Activated T-helper 17 cell treated with anti-CD3 and anti-CD28 coated beads, Interleukin-2, amount 50 U/mL, for 72 hours (primary cell): Measurements from ENCODE around the gene IFNGR1. TPM values are rescaled to one million over a fixed set of nuclear protein-coding genes. Genes with fewer than 3 reads are reported as not detected.
"Not testable (repeated sequence)": the region's sequence is repeated elsewhere in the genome, so short reads cannot be mapped to it uniquely, and the experiment has no call there.

Experiments used
- ATAC-seq: fragments of 150-1000 bp; cut with Tn5 transposase; replicated peaks from 2 replicates; pipeline ENCODE4 v1.10.0; 2021; ENCODE audit warnings: mild to moderate bottlenecking, moderate library complexity
- H3K27ac Mint-ChIP-seq: one replicate; pipeline ENCODE4 v1.8.0; 2022; ENCODE audit warnings: mixed read lengths
- H3K27me3 Mint-ChIP-seq: one replicate; pipeline ENCODE4 v1.8.0; 2022; ENCODE audit warnings: mixed read lengths
- H3K36me3 Mint-ChIP-seq: one replicate; pipeline ENCODE4 v1.8.0; 2022; ENCODE audit warnings: low read depth, mild to moderate bottlenecking, mixed read lengths
- H3K4me1 Mint-ChIP-seq: one replicate; pipeline ENCODE4 v1.8.0; 2022; ENCODE audit warnings: mixed read lengths
- H3K4me3 Mint-ChIP-seq: one replicate; pipeline ENCODE4 v1.8.0; 2022; ENCODE audit warnings: mild to moderate bottlenecking, mixed read lengths
- H3K9me3 Mint-ChIP-seq: one replicate; pipeline ENCODE4 v1.8.0; 2022; ENCODE audit warnings: mixed read lengths
- total RNA-seq, 2 donors: library from RNA; stranded (reverse); gene quantifications; one replicate each; pipeline ENCODE4 v1.2.3, GENCODE V29; 2022

Gene IFNGR1
- total RNA-seq, 2 donors from 2014 or later, result 20.9 to 26.9 TPM

DNA sequence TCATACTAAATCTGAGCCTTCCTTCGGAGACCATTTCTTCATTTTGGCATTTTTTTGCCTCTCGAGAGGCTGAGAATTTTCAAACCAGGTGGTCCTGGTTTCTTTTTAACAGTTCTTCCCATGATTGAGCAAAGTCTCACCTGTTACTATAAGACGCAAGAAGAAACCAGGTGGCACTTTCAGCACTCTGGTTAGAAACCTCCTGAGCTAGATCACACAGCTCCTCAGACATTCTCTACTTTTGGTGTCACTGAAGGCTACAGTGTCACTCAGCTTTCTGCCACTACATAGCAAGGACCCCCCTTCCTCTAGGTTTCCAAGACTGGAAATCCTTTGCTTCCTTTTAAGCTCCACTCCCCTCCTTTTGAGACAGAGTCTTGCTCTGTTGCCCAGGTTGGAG, 7.3 kb downstream of the IFNGR1 start:
- Mint-ChIP-seq H3K4me3 (no peak overlapping the region), H3K4me1 (peaks cover 32% of the 10 kb centered on the region), H3K9me3 (no peaks in the 10 kb centered on the region), H3K36me3 (peaks cover 32% of the 10 kb centered on the region), H3K27me3 (no peaks in the 10 kb centered on the region), H3K27ac (peak overlapping the region; percentile 17)
- no peak for ATAC-seq

DNA sequence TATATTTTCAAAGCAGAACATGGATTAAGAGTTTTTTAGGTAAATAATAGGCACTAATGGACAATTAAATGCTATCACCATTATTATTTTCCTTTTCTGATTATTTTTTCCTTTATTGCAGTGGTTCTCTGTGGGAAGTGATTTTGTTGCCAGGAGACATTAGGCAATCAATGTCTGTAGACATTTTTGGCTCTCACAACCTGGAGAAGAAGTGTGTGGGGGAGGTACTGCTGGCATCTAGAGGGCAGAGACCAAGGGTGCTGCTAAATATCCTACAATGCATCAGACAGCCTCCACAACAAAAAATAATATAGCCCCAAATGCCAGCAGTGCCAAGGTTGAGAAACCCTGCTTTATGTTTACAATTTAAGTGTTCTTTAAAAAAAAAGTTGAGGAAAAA, 8.3 kb downstream of the IFNGR1 start:
- Mint-ChIP-seq H3K4me1 (peaks cover 32% of the 10 kb centered on the region), H3K36me3 (peaks cover 43% of the 10 kb centered on the region), H3K4me3 (no peak overlapping the region), H3K27me3 (no peaks in the 10 kb centered on the region), H3K9me3 (no peaks in the 10 kb centered on the region), H3K27ac (no peak overlapping the region)
- ATAC-seq, result no peak

DNA sequence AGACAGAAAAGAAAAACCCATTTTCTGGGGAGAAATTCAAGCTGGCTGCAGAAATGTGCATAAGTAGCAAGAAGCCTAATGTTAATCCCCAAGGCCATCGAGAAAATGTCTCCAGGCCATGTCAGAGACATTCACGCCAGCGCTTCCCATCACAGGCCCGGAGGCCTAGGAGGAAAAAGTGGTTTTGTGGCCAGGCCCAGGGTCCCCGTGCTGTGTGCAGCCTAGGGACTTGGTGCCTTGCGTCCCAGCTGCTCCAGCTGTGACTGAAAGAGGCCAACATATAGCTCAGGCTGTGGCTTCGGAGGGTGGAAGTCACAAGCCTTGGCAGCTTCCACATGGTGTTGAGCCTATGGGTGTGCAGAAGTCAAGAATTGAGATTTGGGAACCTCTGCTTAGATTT, 10.9 kb downstream of the IFNGR1 start:
- H3K27me3 Mint-ChIP-seq, result no peaks in the 10 kb centered on the region
- H3K4me3 Mint-ChIP-seq, result no peak overlapping the region
- H3K4me1 Mint-ChIP-seq, result peaks cover 26% of the 10 kb centered on the region
- no peak for ATAC-seq
- no peaks in the 10 kb centered on the region for H3K9me3 Mint-ChIP-seq
- no peak overlapping the region for H3K27ac Mint-ChIP-seq
- peaks cover 69% of the 10 kb centered on the region for H3K36me3 Mint-ChIP-seq

DNA sequence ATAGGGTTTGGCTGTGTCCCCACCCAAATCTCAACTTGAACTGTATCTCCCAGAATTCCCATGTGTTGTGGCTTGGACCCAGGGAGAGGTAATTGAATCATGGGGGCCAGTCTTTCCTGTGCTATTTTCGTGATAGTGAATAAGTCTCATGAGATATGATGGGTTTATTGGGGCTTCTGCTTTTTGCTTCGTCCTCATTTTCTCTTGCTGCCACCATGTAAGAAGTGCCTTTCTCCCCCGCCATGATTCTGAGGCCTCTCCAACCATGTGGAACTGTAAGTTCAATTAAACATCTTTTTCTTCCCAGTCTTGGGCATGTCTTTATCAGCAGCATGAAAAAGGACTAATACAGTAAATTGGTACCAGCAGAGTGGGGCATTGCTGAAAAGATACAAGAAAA, 11.7 kb downstream of the IFNGR1 start:
- peaks cover 20% of the 10 kb centered on the region for H3K4me1 Mint-ChIP-seq
- not testable (repeated sequence) for H3K4me3 Mint-ChIP-seq

DNA sequence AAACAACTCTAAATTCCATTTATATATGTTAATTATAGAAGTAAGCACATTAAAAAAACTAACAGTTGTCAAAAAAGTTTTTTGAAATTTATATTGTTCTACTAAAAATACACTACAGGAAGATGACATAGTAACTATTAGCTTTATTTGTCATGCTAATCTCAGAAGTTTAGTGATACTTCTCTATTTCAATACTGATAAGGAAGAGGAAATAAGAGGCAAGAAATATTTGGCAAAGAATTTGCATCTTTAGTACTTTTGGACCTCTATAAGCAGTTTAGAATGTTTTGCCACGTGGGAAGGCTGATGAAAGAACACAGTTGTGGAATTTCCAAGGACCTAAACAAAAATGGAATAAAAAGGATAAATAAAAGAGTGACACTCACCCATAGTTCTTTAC, 12.6 kb downstream of the IFNGR1 start:
- Mint-ChIP-seq H3K27ac (no peak overlapping the region), H3K9me3 (no peaks in the 10 kb centered on the region), H3K36me3 (peaks cover 82% of the 10 kb centered on the region), H3K27me3 (no peaks in the 10 kb centered on the region), H3K4me3 (no peak overlapping the region), H3K4me1 (peaks cover 14% of the 10 kb centered on the region)
- no peak for ATAC-seq

More for the DNA sequence above, 11.7 kb downstream of the IFNGR1 start:
- not testable (repeated sequence) for ATAC-seq, H3K27ac Mint-ChIP-seq, H3K9me3 Mint-ChIP-seq, H3K27me3 Mint-ChIP-seq
- H3K36me3 Mint-ChIP-seq, result peaks cover 77% of the 10 kb centered on the region

DNA sequence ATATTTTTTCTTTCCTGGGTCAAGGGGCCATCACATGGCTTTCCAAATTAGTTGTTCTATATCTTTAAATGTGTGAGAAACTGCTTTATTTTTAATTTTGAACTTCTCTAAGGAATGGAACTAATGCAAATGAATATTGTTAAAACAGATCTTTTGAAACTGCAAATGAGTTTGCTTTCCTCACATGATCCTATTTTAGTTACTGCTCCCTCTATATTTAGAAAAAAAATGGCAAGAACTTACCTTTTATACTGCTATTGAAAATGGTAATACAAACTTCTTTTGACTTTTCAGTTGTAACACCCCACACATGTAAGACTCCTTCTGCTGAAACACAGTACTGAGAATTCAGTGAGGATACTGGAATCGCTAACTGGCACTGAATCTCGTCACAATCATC, 15.9 kb downstream of the IFNGR1 start:
- no peak for ATAC-seq
- Mint-ChIP-seq H3K4me3 (no peak overlapping the region), H3K27me3 (no peaks in the 10 kb centered on the region), H3K36me3 (peaks cover 87% of the 10 kb centered on the region), H3K4me1 (peaks cover 6% of the 10 kb centered on the region), H3K27ac (no peak overlapping the region), H3K9me3 (no peaks in the 10 kb centered on the region)

DNA sequence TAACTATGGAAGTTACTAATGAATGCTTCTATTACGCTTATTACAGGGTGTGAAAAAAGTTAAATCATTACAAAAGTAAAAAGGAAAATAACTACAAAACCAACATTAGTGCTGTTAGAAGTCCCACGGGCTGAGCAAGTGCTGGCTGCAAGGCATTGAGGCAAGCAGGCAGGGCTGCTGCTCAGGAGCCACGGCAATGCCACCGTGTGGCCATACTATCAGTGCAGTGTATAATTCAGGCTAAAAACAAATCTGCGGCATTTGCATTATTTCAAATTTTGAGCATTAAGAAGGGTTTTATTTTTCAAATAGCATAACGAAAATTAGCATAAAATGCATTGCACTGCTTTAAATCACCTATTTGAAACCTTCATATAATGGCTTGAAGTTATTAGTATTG, 17.1 kb downstream of the IFNGR1 start:
- Mint-ChIP-seq H3K27me3 (no peaks in the 10 kb centered on the region), H3K36me3 (peaks cover 89% of the 10 kb centered on the region), H3K27ac (no peak overlapping the region), H3K4me1 (no peaks in the 10 kb centered on the region), H3K4me3 (no peak overlapping the region), H3K9me3 (no peaks in the 10 kb centered on the region)
- ATAC-seq, result no peak

DNA sequence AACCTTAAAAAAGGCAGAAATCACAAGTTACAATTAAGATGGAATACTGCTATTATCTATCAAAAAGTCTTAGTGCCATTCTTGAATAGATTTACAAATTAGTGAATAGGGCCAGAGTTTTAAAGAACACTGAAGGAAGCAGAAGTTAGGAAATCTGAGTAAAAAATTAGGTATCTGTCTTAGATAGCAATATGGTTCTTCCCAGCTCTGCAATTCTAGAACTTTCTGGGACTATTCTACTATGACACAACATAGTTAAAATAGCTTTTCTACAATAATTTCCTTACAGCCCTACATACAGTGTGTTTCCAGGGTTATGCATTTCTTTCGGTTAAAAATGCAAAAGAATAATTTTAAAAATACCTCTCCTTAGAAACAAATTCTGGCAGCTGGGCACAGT, 18.2 kb downstream of the IFNGR1 start:
- Mint-ChIP-seq H3K27ac (no peak overlapping the region), H3K36me3 (peaks cover 90% of the 10 kb centered on the region), H3K9me3 (no peaks in the 10 kb centered on the region), H3K4me1 (peaks cover 3% of the 10 kb centered on the region), H3K4me3 (no peak overlapping the region), H3K27me3 (no peaks in the 10 kb centered on the region)
- no peak for ATAC-seq

DNA sequence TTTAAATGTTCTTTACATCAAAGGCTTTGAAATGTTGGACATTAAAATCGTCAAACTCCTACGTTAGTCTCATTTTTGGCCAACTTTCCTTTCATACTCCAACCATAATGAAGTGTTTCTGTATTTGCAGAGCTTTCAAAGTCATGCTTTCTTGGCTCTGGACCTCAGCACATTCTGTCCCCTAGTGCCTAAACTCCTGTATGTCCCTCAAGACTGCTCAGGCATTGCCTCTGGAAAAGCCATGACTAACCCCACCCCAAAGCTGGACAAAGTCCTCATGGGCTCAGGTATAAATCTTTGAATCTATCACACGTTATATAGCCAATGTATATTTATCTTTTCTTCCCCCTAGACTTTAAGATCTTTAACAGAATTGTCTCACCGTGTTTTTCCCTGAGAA, 18.9 kb downstream of the IFNGR1 start:
- H3K9me3 Mint-ChIP-seq, result no peaks in the 10 kb centered on the region
- H3K36me3 Mint-ChIP-seq, result peaks cover 85% of the 10 kb centered on the region
- peaks cover 5% of the 10 kb centered on the region for H3K4me1 Mint-ChIP-seq
- no peaks in the 10 kb centered on the region for H3K27me3 Mint-ChIP-seq
- ATAC-seq, result no peak
- H3K27ac Mint-ChIP-seq, result no peak overlapping the region
- H3K4me3 Mint-ChIP-seq, result no peak overlapping the region

DNA sequence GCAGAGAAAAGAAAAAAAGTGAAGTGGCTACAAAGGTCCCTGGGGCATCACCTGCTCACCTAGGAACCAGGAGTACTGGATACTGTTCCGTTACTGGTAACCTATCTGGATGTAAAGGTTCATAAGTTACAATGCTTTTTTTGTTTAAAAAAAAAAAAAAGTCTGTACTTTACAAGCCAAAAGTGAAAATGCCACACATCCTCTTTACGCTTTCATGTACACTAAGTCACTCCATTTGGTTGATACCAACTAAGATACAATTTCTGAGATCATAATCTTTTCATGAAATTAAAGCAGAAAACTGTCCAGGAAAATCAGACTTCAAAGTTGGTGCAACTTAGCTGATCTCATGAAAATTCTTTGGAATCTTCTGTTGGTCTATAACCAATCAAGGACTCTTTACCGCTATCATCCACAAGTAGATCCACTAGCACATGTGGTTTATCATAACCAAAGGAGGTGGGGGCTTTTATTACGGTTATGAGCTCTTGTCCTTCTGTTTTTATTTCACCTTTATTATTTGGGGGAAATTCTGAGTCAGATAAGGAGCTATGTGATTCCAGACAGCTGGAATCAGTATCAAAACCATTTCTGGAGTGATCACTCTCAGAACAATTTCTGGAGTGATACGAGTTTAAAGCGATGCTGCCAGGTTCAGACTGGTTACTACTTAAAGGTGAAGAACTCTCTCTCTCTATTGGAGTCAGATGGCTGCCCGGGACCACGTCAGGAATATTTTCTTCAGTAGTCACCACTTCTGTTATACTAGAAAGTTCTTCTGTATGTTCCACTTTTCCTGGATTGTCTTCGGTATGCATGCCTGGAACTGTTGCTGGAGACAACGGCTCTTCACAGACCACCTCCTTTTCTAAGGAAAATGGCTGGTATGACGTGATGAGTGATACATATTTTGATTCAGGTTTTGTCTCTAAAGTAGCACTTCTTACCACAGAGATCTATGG, 21.2 kb downstream of the IFNGR1 start:
- Mint-ChIP-seq H3K27me3 (no peaks in the 10 kb centered on the region), H3K27ac (no peak overlapping the region), H3K36me3 (peaks cover 62% of the 10 kb centered on the region), H3K4me3 (no peak overlapping the region), H3K4me1 (peaks cover 5% of the 10 kb centered on the region), H3K9me3 (no peaks in the 10 kb centered on the region)
- no peak for ATAC-seq

DNA sequence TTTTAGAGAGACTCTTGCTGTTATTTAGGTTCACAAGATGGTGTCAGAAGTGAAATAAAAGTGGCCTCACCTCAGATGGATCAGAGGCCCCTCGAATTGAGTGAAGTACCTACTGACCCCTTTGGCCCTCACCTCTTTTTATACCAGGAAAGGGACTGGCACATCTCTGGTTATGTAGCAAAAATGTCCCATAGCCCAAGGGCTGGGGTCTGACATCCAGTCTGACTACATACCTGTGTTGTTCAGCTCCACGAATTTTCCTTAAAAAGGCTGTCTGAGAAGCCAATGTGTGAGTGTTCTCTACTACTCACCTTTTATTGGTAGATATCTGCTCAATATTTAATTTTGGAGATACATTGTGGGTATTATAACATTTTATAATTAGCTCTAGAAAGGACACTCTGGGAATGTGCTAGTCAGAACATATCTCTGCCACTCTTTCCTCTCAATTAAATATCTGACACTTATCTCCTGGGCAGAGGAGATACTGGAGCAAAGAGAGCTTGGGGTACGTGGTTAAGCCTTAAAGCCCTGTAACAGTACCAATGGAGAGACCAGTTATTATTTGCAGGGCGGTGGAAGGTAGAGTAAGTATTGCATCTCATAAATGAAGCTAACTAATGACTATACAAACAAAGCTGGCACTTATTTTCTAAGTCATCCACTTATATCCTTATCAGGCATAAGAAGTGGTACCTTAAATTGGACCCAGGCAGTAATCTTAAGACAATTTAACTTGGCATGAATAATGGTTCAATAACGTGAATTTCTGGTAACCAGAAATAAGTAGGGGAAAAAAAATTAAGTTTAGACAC, 25.7 kb downstream of the IFNGR1 start:
- peaks cover 3% of the 10 kb centered on the region for H3K9me3 Mint-ChIP-seq
- no peak overlapping the region for H3K27ac Mint-ChIP-seq
- no peak overlapping the region for H3K4me3 Mint-ChIP-seq
- ATAC-seq, result no peak
- H3K4me1 Mint-ChIP-seq, result peaks cover 5% of the 10 kb centered on the region
- H3K27me3 Mint-ChIP-seq, result no peaks in the 10 kb centered on the region
- H3K36me3 Mint-ChIP-seq, result peaks cover 26% of the 10 kb centered on the region

DNA sequence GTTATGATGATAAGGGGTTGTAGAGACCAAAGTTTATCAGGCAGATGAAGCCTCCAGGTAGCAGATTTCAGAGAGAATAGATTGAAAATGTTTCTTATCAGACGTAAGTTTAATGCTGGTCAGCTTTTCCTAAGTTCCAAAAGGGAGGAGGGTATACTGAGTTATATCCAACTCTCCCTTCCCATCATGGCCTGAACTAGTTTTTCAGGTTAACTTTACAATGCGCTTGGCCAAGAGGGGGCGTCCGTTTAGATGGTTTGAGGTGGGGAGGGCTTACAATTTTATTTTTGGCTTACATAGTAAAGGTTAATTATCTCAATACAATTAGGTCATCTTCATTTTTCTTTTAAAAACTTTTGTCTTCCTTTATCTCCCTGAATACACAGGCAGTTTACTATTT, 26.4 kb downstream of the IFNGR1 start:
- ATAC-seq, result no peak
- H3K27me3 Mint-ChIP-seq, result no peaks in the 10 kb centered on the region
- H3K36me3 Mint-ChIP-seq, result peaks cover 20% of the 10 kb centered on the region
- peaks cover 5% of the 10 kb centered on the region for H3K4me1 Mint-ChIP-seq
- H3K9me3 Mint-ChIP-seq, result peaks cover 3% of the 10 kb centered on the region
- H3K27ac Mint-ChIP-seq, result no peak overlapping the region
- no peak overlapping the region for H3K4me3 Mint-ChIP-seq

DNA sequence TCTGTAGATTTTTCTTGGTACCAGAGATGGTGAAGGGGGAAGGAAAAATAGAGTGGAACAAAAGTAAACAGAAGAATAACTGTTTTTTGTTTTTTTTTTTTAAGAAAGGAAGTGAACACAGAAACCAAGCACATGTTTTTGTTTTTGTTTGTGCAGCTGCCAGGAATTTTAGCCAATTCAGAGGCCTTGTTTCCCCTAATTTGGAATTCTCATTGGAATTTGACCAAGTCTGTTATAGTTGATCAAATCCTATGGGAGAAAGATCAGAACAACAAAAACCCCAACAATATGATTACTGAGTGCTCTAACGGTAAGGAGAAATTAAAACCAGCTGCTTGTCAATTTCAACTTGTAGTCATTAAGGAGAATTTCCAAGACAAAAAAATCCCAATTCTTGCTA, 27.5 kb downstream of the IFNGR1 start:
- H3K9me3 Mint-ChIP-seq, result peaks cover 3% of the 10 kb centered on the region
- no peak for ATAC-seq
- H3K36me3 Mint-ChIP-seq, result peaks cover 9% of the 10 kb centered on the region
- H3K27ac Mint-ChIP-seq, result no peak overlapping the region
- no peak overlapping the region for H3K4me3 Mint-ChIP-seq
- H3K27me3 Mint-ChIP-seq, result no peaks in the 10 kb centered on the region
- peaks cover 5% of the 10 kb centered on the region for H3K4me1 Mint-ChIP-seq

DNA sequence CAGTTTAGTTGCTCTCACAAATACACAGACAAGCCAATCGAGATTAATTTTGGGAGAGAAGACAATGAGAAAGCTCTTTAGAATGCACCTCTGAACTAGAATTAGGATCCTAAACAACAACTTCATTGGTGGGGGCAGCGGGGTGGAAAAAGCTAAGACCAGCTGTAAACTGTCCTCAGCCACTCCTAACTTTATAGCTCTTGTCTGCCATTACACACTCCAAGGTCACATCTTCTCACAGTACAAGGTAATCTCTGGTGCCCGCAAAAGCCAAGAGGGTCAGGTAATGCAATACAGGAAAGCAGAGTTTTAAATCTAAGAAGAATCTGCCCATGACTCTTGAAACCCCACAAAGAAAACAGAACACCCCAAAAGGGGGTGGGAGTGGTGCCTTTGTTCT, 27.9 kb downstream of the IFNGR1 start:
- no peaks in the 10 kb centered on the region for H3K27me3 Mint-ChIP-seq
- peaks cover 3% of the 10 kb centered on the region for H3K9me3 Mint-ChIP-seq
- no peak overlapping the region for H3K27ac Mint-ChIP-seq
- peaks cover 4% of the 10 kb centered on the region for H3K4me1 Mint-ChIP-seq
- H3K4me3 Mint-ChIP-seq, result no peak overlapping the region
- ATAC-seq, result no peak
- peaks cover 5% of the 10 kb centered on the region for H3K36me3 Mint-ChIP-seq

DNA sequence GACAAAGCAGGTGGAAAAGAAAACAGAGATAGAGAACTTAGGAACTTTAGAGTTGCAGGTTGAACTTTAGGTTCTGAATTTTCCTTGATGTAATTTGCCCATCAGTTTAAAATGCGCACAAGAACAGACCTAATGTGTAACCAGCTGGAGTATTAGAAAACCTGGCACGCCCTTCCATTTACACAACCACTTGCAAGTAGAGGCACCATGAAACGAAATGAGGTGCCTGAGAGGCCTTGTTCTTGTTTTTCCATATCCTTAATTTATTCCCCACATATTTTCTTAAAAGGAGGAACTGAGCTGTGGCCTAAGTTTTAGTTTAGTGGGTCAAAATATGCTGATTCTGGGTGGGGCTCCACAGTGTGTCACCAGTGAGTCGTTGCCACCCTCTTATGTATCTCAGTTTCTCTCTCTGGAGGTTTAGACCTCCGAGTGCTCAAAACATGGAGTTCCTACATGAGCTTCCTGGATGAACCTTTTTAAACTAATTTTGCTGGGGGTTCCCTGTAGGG, 28.5 kb downstream of the IFNGR1 start:
- no peaks in the 10 kb centered on the region for H3K27me3 Mint-ChIP-seq
- peaks cover 5% of the 10 kb centered on the region for H3K9me3 Mint-ChIP-seq
- no peaks in the 10 kb centered on the region for H3K4me1 Mint-ChIP-seq
- no peak overlapping the region for H3K27ac Mint-ChIP-seq
- ATAC-seq, result no peak
- H3K4me3 Mint-ChIP-seq, result no peak overlapping the region
- H3K36me3 Mint-ChIP-seq, result no peaks in the 10 kb centered on the region
